Peyer's patch (tissue), 4 donors: ENCODE results near the gene CLCNKA. TPM values are rescaled to one million over a fixed set of nuclear protein-coding genes. Genes with fewer than 3 reads are reported as not detected.

ENCODE experiments used
- DNase-seq, 3 donors: peaks; one replicate each; pipeline ENCODE4 v3.0.0-alpha.2; 2017 to 2019
- H3K27ac ChIP-seq, 4 donors: fragments of 200-600 bp; sonication (generic); one replicate each; pipeline ENCODE4 v1.5.1; 2016 to 2019
- H3K27me3 ChIP-seq, 2 donors: fragments of 200-600 bp; sonication (generic); one replicate each; pipeline ENCODE4 v1.5.1; 2019
- H3K36me3 ChIP-seq, 3 donors: fragments of 200-600 bp; sonication (generic); one replicate each; pipeline ENCODE4 v1.5.1; 2016 to 2019
- H3K4me1 ChIP-seq, 4 donors: fragments of 200-600 bp; sonication (generic); one replicate each; pipeline ENCODE4 v1.5.1; 2016 to 2019
- H3K4me3 ChIP-seq, 4 donors: fragments of 200-600 bp; sonication (generic); 1 replicate in 3 of 4; 2 replicates in 1 of 4; pipeline ENCODE4 v1.5.1; 2016 to 2019; ENCODE audit warnings: mild to moderate bottlenecking in 1 of 4
- H3K9me3 ChIP-seq, 4 donors: fragments of 200-600 bp; sonication (generic); one replicate each; pipeline ENCODE4 v1.5.1; 2016 to 2019; ENCODE audit warnings: mild to moderate bottlenecking in 1 of 4
- POLR2A ChIP-seq, 2 donors: fragments of 450-650 bp; IDR thresholded peaks; one replicate each; pipeline ENCODE4 v1.5.1; 2017; ENCODE audit warnings: antibody characterized with exemption in 2 of 2, mild to moderate bottlenecking in 2 of 2, moderate library complexity in 2 of 2
- total RNA-seq, 4 donors: library from RNA; depleted of rRNA; stranded (reverse); fragments of >200 nt; gene quantifications; one replicate each; pipeline ENCODE4 v1.1.0, GENCODE V29; 2016
- TF ChIP-seq, protein P1 (sequence below), 6 experiments: fragments of 450-650 bp in 4 of 6; fragments of 200-600 bp in 2 of 6; sonication (generic) in 1 of 6; IDR thresholded peaks; one replicate each; pipeline ENCODE4 v1.5.1; 2017 to 2019; ENCODE audit warnings: antibody characterized with exemption in 6 of 6, mild to moderate bottlenecking in 3 of 6, moderate library complexity in 1 of 6

CLCNKA gene
- total RNA-seq, 4 donors from 2014 or later = 0.47 TPM; not detected in 3

DNA sequence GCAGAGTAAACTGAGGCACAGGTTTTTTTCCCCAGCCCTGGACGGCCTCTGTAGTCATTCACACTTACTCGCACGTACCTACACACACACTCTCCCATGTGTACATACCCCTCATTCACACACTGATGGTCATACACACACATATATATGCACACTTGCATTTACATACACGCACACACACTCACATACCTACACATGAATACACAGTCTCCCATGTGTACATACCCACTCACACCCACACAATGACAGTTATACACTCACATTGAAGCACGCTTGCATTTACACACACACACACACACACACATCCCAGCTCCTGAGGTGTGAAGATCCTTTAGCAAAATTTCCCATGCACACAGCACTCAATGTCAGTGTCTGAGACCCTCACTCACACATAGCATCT lies 52.4 kb downstream of the CLCNKA start:
- Histone ChIP-seq H3K36me3 (no peaks in the 10 kb centered on the region), H3K9me3 (no peaks in the 10 kb centered on the region), H3K4me3 (no peak overlapping the region), H3K27me3 (no peaks in the 10 kb centered on the region), H3K4me1 (peaks cover 2 to 14% (median 8%) of the 10 kb centered on the region in 4 donors), H3K27ac (no peak overlapping the region)
- TF ChIP-seq POLR2A (IDR thresholded peaks at IDR 0.05) = no peak
- TF ChIP-seq, protein P1, sequence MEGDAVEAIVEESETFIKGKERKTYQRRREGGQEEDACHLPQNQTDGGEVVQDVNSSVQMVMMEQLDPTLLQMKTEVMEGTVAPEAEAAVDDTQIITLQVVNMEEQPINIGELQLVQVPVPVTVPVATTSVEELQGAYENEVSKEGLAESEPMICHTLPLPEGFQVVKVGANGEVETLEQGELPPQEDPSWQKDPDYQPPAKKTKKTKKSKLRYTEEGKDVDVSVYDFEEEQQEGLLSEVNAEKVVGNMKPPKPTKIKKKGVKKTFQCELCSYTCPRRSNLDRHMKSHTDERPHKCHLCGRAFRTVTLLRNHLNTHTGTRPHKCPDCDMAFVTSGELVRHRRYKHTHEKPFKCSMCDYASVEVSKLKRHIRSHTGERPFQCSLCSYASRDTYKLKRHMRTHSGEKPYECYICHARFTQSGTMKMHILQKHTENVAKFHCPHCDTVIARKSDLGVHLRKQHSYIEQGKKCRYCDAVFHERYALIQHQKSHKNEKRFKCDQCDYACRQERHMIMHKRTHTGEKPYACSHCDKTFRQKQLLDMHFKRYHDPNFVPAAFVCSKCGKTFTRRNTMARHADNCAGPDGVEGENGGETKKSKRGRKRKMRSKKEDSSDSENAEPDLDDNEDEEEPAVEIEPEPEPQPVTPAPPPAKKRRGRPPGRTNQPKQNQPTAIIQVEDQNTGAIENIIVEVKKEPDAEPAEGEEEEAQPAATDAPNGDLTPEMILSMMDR (IDR thresholded peaks at IDR 0.05) = no peak
- DNase-seq = no peak

DNA sequence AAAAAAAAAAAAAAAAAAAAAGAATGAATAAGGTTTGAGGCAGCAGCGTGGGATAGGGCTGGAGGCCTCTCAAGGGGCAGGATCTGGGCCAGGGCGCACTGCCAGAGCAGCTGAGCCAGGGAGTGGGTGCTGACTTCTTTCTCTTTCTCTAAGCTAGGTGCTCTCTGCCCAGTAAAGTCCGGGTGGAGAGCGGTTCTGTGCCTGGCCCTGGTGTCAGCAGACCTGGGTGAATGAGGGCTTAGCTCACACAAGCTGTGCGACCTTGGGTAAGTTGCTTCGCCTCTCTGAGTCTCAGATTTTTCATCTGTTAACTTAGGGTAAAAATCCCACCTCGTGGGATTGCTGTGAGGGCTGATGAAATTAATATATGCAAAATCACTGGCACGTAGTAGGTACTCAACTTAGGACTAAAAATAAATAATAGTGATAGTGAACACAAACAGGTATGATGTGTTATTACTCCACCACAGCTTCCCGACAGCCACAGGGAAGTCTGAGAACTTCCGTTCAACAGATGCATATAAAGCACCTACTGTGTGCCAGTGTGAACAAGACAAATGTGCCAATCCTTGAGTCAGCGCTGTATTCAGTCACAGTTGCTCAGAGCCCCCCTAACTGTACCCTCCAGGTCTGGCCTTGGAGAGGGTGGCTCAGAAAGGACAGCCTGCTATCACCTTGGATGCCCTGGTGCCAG lies 53.6 kb downstream of the CLCNKA start:
- Histone ChIP-seq H3K36me3 (no peaks in the 10 kb centered on the region), H3K4me1 (peaks cover 2 to 14% (median 8%) of the 10 kb centered on the region in 4 donors), H3K27ac (no peak overlapping the region), H3K4me3 (no peak overlapping the region), H3K9me3 (no peaks in the 10 kb centered on the region), H3K27me3 (no peaks in the 10 kb centered on the region)
- no peak for DNase-seq
- TF ChIP-seq POLR2A (IDR thresholded peaks at IDR 0.05) = no peak

DNA sequence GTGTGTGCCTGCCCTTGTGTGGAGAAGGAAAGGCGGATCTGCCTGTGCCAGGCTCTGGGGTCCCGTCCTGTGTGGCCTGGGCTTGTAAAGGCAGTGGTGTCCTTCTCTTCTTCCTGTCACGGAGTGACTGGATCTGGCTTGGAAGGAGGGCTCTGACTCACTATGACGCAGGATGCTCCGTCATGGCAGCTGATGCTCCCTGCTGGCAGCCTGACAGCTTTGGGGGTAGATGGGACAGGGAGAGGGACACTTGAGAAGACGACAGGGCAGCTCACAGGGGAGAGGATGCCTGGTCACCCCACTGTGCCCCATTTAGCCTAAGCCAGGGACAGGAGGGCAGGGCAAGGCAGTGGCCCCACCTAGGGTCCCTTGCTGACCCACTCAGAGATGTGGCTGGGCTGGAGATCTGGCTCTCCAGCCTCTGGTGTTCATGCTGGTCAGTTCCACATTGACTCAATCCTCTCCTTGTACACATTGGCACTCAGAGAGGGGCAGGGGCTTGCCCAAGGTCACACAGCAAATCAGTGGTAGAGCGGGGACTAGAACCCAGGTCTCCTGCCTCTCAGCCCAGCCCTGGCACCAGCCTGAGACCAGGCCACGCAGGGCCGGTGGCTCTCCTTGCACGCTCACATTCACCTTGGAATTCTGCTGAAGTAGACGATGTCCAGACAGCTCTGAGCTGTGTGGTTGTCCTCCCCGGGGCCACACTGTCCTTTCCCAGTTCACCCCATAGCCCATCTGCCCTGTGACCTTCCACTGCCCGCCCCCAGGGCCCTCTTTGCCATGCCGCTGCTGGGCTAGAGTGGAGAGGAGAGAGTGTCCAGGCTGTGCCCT lies 54.4 kb downstream of the CLCNKA start:
- no peaks in the 10 kb centered on the region for H3K27me3 ChIP-seq
- no peak for DNase-seq
- TF ChIP-seq, protein P1 (IDR thresholded peaks at IDR 0.05) = no peak
- TF ChIP-seq POLR2A (IDR thresholded peaks at IDR 0.05) = no peak
- H3K4me3 ChIP-seq = no peak overlapping the region
- no peaks in the 10 kb centered on the region for H3K36me3 ChIP-seq
- no peaks in the 10 kb centered on the region for H3K9me3 ChIP-seq
- peaks cover 2 to 14% (median 8%) of the 10 kb centered on the region in 4 donors for H3K4me1 ChIP-seq
- H3K27ac ChIP-seq = no peak overlapping the region

DNA sequence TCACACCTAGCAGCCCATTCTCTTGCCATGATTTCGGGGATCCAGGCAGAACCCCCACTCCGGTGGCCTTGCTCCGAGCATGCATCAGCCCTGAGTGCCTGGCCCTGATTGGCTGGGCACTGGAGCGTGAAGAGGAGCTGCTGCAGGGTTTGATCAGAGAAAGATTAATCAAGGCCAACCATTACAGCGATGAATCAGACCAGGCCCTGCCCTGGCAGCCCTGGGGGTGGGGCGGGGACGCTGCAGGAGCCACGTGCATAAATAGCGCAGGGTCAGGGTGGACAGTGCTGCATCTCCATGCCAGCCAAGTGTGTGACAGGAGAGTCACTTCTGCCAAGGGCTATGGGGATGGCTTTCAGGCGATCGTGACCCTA lies 55.0 kb downstream of the CLCNKA start:
- TF ChIP-seq POLR2A (IDR thresholded peaks at IDR 0.05) = no peak
- TF ChIP-seq, protein P1 (IDR thresholded peaks at IDR 0.05) = peak in 1 of 6 experiments; percentile 3
- peaks cover 2 to 14% (median 8%) of the 10 kb centered on the region in 4 donors for H3K4me1 ChIP-seq
- no peaks in the 10 kb centered on the region for H3K36me3 ChIP-seq
- no peaks in the 10 kb centered on the region for H3K9me3 ChIP-seq
- no peak overlapping the region for H3K4me3 ChIP-seq
- DNase-seq = peak in 1 of 3 donors; percentile 73
- H3K27ac ChIP-seq = no peak overlapping the region
- H3K27me3 ChIP-seq = no peaks in the 10 kb centered on the region

DNA sequence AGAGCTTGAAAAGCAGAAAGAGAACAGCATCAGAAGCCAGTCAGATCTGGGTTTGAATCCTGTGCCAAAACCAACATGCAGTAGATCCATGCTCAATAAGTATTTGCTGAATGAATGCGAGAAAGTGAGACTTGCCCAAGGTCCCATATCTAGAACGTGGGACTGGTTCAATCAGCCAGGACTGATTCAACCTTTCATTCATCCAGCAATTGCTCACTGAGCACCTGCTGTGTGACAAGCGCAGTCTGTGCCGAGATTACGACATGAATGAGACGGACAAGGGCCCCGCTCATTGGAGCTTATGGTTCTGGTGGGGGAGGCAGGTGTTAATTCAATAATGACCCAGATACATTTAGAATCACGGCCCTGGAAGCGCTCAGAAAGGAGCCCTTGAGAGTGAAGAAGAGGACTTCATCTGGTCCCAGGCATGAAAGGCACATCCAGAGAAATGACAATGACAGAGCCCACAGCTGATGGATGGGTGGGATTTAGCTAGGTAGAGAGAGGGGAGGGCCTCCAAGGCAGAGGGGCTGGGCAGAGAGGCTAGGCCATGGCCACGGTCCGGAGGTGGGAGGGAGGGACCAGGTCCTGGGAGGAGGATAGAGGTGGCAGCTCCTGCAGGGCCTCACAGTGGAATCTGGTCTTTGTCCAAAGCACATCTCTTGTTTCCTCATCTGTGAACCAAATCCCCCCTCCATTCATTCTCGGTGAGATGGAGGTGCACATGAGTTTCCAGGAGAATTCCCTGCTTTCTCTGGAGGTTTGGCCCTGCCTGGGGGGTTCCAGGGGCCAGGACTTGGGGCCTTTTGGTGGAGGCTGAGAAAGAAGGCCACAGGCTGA lies 55.8 kb downstream of the CLCNKA start:
- Histone ChIP-seq H3K36me3 (no peaks in the 10 kb centered on the region), H3K9me3 (no peaks in the 10 kb centered on the region), H3K27me3 (no peaks in the 10 kb centered on the region), H3K4me3 (no peak overlapping the region), H3K27ac (no peak overlapping the region), H3K4me1 (peaks cover 2 to 11% (median 7%) of the 10 kb centered on the region in 4 donors)
- DNase-seq = no peak
- no peak for TF ChIP-seq POLR2A (IDR thresholded peaks at IDR 0.05)
- TF ChIP-seq, protein P1 (IDR thresholded peaks at IDR 0.05) = no peak
